Motor neuron (in vitro differentiated cells): ENCODE data around the gene SEPTIN11. TPM values are rescaled to one million over a fixed set of nuclear protein-coding genes. Genes with fewer than 3 reads are reported as not detected.
A peak's percentile ranks its signal among the peaks of the same experiment; 100 is the strongest.
"Not testable (repeated sequence)": the region's sequence is repeated elsewhere in the genome, so short reads cannot be mapped to it uniquely, and the experiment has no call there.

ENCODE experiments used
- ATAC-seq, 8 experiments: fragments of 200-7000 bp; cut with Tn5 transposase; replicated peaks in 6 of 8; 2 replicates each; pipeline ENCODE4 v1.8.0; 2021; ENCODE audit warnings: mild to moderate bottlenecking in 8 of 8, moderate library complexity in 8 of 8
- H3K27ac ChIP-seq, 2 donors: fragments of 250-450 bp; sonication (Bioruptor Pico); 2 replicates each; pipeline ENCODE4 v1.9.0; 2021; ENCODE audit warnings: antibody characterized with exemption in 2 of 2, mild to moderate bottlenecking in 2 of 2, moderate library complexity in 1 of 2
- H3K4me1 ChIP-seq, 2 donors: fragments of 250-450 bp; sonication (Bioruptor Pico); replicated peaks in 1 of 2; 2 replicates each; pipeline ENCODE4 v1.6.1; 2021; ENCODE audit warnings: antibody characterized with exemption in 2 of 2, mild to moderate bottlenecking in 2 of 2, moderate library complexity in 1 of 2
- H3K4me3 ChIP-seq, 5 donors: fragments of 250-450 bp; sonication (Bioruptor Pico); 2 replicates each; pipeline ENCODE4 v1.9.0; 2021; ENCODE audit warnings: antibody characterized with exemption in 5 of 5, mild to moderate bottlenecking in 5 of 5, moderate library complexity in 4 of 5
- WGBS, 10 experiments: fragments of 450-650 bp; shearing (Covaris generic); methylation state at CpG; one replicate each; pipeline ENCODE4 v1.0.0; 2022; 5-methylcytosine and 5-hydroxymethylcytosine counted together
- in situ Hi-C, 9 experiments: fragments of 400-800 bp; cut with MboI; loops; one replicate each; pipeline ENCODE4 v1.15.0; 2021; ENCODE audit warnings: low sequenced_read_pairs in 9 of 9, low pct_unique_long_range_greater_than_20kb in 2 of 9; ENCODE audit not compliant: unreplicated experiment in 9 of 9
- total RNA-seq, 8 experiments: library from RNA; unstranded; fragments of 300-600 nt; gene quantifications; 2 replicates each; pipeline versions ENCODE4 v1.2.3 to v1.2.4, GENCODE V29; 2022

Gene SEPTIN11
- total RNA-seq, 8 experiments from 2014 or later = 71.4 to 318 (median 88.1) TPM

GRCh38 chr4:76955182-76955581 is 5.6 kb downstream of the SEPTIN11 start:
- in situ Hi-C loops = no loop called here
- Histone ChIP-seq H3K4me1 (peaks cover 11 to 22% of the 10 kb centered on the region in 2 donors), H3K27ac (no peak overlapping the region), H3K4me3 (no peak overlapping the region)
- no peak for ATAC-seq
- 43 to 100% (median 88%) methylated on average over 1 of the region's 1 CpG; no CpG with 5 or more reads in 4 of the 10 experiments for WGBS, 10 experiments

- peak in 7 of 8 experiments; percentile 16 to 78 (median 64) for ATAC-seq
- no peak overlapping the region for H3K27ac ChIP-seq
- H3K4me3 ChIP-seq = no peak overlapping the region
- WGBS, 10 experiments = 50 to 100% (median 100%) methylated on average over 1 to 3 of the region's 4 CpGs; no CpG with 5 or more reads in 5 of the 10 experiments
- H3K4me1 ChIP-seq = peaks cover 6 to 16% of the 10 kb centered on the region in 2 donors
- in situ Hi-C loops = no loop called here
These were observed 7.6 kb downstream of the SEPTIN11 start for GRCh38 chr4:76957004-76957738.

- H3K4me1 ChIP-seq = peaks cover 0 to 6% of the 10 kb centered on the region in 2 donors
- in situ Hi-C loops = no loop called here
- no peak overlapping the region for H3K4me3 ChIP-seq
- WGBS, 10 experiments = 91 to 100% (median 94%) methylated on average over 3 to 5 of the region's 5 CpGs; no CpG with 5 or more reads in 2 of the 10 experiments
- H3K27ac ChIP-seq = no peak overlapping the region
- ATAC-seq = no peak
These were observed 9.3 kb downstream of the SEPTIN11 start for GRCh38 chr4:76958891-76959290.

DNA sequence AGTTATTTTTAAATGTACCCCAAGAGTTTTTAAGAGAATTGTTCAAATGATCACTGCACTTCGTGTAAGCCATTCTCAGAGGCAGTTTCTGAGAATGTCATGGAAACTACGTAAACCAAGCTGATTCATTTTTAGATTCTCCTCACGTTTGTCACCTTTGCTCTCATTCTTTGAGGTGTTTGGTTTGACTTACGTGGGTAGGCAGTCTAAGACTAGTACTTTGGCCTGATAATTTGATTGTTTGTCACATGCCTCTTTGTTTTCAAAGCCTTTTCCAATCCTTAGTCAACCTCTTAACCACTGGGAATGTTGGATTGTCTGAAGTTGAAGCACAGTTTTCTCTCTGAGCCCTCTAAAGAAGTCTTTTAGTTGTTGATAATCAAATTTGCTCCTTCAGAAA is 10.5 kb downstream of the SEPTIN11 start:
- peak in 1 of 8 experiments; percentile 53 for ATAC-seq
- Histone ChIP-seq H3K4me1 (no peaks in the 10 kb centered on the region), H3K4me3 (no peak overlapping the region), H3K27ac (no peak overlapping the region)
- 60 to 100% (median 88%) methylated on average over 2 to 4 of the region's 4 CpGs for WGBS, 10 experiments
- in situ Hi-C loops = no loop called here

DNA sequence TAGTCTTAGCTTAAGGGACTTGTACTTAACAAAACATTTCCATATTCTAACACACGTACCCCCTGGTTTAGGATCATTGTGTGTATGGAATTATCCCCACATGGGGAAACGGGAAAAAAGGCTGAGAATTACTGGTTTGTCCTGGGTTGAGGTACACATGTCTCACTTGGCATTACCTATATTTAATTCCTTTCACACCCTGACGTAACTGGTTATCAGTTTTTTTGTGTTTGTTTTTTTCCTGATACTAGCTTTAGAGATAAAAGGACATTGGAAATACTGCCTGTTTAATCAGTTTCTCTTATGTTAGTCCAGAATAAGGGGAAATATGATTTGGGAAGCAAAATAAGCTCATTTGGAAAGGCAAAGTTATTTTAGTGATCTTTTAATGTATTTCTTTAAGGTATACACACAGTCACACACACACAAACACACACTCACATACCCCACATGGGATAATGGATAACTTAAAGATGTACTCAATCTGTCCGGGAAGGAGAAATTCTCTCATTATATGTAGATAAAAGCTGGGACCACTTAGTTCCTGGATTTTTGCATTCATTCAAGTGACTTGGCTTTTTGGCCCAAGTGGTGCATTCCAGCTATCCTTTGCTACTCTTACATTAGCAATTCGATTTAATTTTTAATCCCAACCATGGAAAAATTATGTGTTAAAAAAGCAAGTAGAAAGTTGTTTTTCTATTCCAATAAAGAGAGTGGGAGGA is 13.0 kb downstream of the SEPTIN11 start:
- no peak overlapping the region for H3K27ac ChIP-seq
- H3K4me1 ChIP-seq = no peaks in the 10 kb centered on the region
- 20 to 92% (median 77%) methylated on average over 2 to 5 of the region's 5 CpGs for WGBS, 10 experiments
- H3K4me3 ChIP-seq = no peak overlapping the region
- ATAC-seq = peak in 3 of 8 experiments; percentile 17 to 36 (median 23)
- in situ Hi-C loops = no loop called here

- 24 to 100% (median 88%) methylated on average over 1 to 4 of the region's 4 CpGs; no CpG with 5 or more reads in 1 of the 10 experiments for WGBS, 10 experiments
- in situ Hi-C loops = no loop called here
- H3K4me1 ChIP-seq = no peaks in the 10 kb centered on the region
- no peak overlapping the region for H3K27ac ChIP-seq
- no peak overlapping the region for H3K4me3 ChIP-seq
- ATAC-seq = no peak
These were observed 13.7 kb downstream of the SEPTIN11 start for GRCh38 chr4:76963131-76963750.

DNA sequence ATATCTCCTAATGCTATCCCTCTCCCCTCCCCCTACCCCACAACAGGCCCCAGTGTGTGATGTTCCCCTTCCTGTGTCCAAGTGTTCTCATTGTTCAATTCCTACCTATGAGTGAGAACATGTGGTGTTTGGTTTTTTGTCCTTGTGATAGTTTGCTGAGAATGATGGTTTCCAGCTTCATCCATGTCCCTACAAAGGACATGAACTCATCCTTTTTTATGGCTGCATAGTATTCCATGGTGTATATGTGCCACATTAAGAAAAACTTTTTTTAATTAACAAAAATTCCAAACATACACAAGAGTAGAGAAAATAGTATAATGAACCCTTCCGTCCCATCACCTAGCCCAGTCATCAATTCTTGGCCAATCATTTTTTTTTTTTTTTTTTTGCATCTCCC is 14.4 kb downstream of the SEPTIN11 start:
- in situ Hi-C loops = not testable (repeated sequence)
- 100% methylated on average over 1 of the region's 1 CpG; no CpG with 5 or more reads in 2 of the 10 experiments for WGBS, 10 experiments

DNA sequence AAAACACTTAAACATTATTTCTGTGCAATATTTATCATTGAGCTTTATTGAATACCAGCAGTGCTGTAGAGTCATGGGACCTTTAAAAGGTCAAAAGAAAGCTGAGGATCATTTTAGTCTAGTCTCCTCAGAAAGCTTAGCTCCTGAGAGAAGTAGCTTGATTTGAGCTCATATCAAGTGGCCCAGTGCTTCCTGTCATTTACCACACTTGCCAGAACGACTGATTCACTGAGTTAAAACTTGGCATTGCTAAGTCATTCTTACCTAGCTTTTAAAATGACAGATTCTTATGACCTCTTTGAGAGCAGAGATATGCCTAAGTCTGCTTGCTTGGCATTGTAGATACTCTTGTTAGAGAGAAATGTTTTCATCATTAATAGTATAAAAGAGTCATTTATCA is 15.2 kb downstream of the SEPTIN11 start:
- no peak for ATAC-seq
- 17 to 100% (median 81%) methylated on average over 1 of the region's 1 CpG; no CpG with 5 or more reads in 4 of the 10 experiments for WGBS, 10 experiments
- no peaks in the 10 kb centered on the region for H3K4me1 ChIP-seq
- in situ Hi-C loops = no loop called here
- no peak overlapping the region for H3K27ac ChIP-seq
- no peak overlapping the region for H3K4me3 ChIP-seq

More for the DNA sequence above, 14.4 kb downstream of the SEPTIN11 start:
- not testable (repeated sequence) for ATAC-seq, H3K4me1 ChIP-seq, H3K4me3 ChIP-seq, H3K27ac ChIP-seq

DNA sequence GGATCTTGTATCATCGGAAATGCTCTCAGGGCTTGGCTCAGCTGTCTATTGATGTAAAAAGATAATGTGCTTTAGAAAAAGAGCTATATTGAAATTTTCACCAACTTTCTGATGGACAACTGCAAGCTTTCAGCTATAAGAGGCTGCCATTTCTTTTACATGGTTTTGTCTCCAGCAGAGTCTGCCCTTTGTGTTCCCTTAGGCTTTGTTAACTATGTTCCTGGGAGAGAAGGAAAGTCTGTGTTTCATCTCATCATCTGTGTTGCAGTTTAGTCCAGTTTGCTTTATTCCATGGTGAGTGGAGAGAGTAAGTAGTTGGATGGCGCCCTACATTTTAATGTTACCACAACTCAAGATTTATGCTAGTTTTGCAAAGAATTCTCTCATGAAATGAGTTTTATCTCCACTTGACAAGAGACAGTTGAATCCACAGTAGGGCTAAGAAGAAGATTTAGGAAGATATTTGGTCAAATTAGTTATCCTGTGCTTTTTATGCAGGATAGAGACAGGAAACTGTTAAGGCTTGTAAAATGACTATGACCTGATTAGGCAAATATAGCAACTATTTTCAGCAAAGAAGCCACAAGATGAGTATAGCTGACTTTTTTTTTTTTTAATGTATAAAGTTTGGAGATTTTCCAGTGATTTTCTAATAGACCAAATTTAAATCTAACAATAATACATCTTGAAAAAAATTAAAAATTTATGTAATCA is 16.5 kb downstream of the SEPTIN11 start:
- WGBS, 10 experiments = 60 to 100% (median 88%) methylated on average over 1 to 2 of the region's 2 CpGs; no CpG with 5 or more reads in 2 of the 10 experiments
- in situ Hi-C loops = no loop called here
- Histone ChIP-seq H3K4me1 (peaks cover 0 to 9% of the 10 kb centered on the region in 2 donors), H3K4me3 (no peak overlapping the region), H3K27ac (no peak overlapping the region)
- ATAC-seq = peak in 4 of 8 experiments; percentile 20 to 66 (median 44)

- in situ Hi-C loops = no loop called here
- 46 to 100% (median 94%) methylated on average over 1 to 4 of the region's 4 CpGs; no CpG with 5 or more reads in 1 of the 10 experiments for WGBS, 10 experiments
These were observed 19.4 kb downstream of the SEPTIN11 start for GRCh38 chr4:76968937-76969336.

DNA sequence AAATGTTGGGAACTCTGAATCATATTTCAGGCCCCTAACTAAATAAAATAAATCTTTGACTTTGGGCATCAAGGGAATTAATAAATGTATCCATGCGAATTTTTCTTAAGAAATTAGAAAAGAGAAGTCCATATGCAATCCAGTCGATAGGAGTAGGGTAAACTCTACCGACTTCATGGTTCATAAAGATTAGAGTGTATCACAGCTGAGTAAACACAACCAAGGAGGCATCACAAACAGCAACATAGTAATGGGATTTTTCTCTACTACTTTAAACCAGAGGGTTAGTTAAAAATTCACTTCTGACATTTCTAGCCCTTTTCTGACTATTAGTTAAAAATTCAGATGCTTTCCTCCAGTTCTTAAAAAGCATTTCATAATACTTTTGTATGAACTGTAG is 19.9 kb downstream of the SEPTIN11 start:
- 31 to 88% (median 81%) methylated on average over 3 of the region's 3 CpGs; no CpG with 5 or more reads in 2 of the 10 experiments for WGBS, 10 experiments
- Histone ChIP-seq H3K4me1 (peaks cover 4 to 9% of the 10 kb centered on the region in 2 donors), H3K27ac (no peak overlapping the region), H3K4me3 (no peak overlapping the region)
- ATAC-seq = no peak
- in situ Hi-C loops = no loop called here

More at GRCh38 chr4:76968937-76969336, 19.4 kb downstream of the SEPTIN11 start:
- H3K4me1 ChIP-seq = peaks cover 4 to 9% of the 10 kb centered on the region in 2 donors
- no peak overlapping the region for H3K27ac ChIP-seq
- no peak for ATAC-seq
- H3K4me3 ChIP-seq = no peak overlapping the region

GRCh38 chr4:76969941-76970529 is 20.5 kb downstream of the SEPTIN11 start:
- Histone ChIP-seq H3K4me1 (peaks cover 4 to 9% of the 10 kb centered on the region in 2 donors), H3K4me3 (no peak overlapping the region), H3K27ac (no peak overlapping the region)
- WGBS, 10 experiments = 60 to 100% (median 89%) methylated on average over 1 to 5 of the region's 5 CpGs; no CpG with 5 or more reads in 1 of the 10 experiments
- ATAC-seq = no peak
- in situ Hi-C loops = no loop called here
